ENCODE results near the gene AKAP9.

DNA sequence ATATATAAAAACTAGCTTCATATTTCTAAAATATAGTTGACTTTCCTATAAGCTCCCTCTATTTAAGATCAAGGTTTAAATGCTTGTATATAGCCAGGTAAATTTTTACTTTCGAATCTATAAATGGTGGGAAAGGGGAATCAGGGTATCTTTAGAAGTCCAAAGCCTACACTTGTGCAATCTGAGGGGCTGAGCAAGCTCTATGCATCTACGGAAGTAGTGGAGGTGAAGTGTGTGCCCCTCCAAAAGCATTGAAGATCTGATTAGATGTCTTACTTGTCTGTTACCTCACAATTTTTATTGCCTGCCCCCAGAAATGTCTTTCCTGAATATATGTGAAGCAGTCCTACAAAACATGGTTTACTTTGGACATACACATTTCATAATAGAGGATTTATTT, 1.6 kb downstream of the AKAP9 start:
- TF ChIP-seq CTCF (IDR thresholded peaks at IDR 0.05) (no peak), POLR2A (IDR thresholded peaks at IDR 0.05) (no peak)
